NCI-H526 treated with DMSO at 0.1 percent for 48 hours (cell line): ENCODE measurements around the gene IL19.
A peak's percentile ranks its signal among the peaks of the same experiment; 100 is the strongest.
"Not testable (repeated sequence)": the region's sequence is repeated elsewhere in the genome, so short reads cannot be mapped to it uniquely, and the experiment has no call there.

Source experiments
- DNase-seq: peaks from one replicate; lab custom pipeline; 2025; lab: John Stamatoyannopoulos, UW

IL19 gene

GRCh38 chr1:206741142-206741701, 29.4 kb upstream of the IL19 start:
- DNase-seq, result no peak

- DNase-seq, result no peak
Observed at GRCh38 chr1:206742719-206743383, 27.7 kb upstream of the IL19 start.

GRCh38 chr1:206744683-206745082, 25.9 kb upstream of the IL19 start:
- no peak for DNase-seq

DNA sequence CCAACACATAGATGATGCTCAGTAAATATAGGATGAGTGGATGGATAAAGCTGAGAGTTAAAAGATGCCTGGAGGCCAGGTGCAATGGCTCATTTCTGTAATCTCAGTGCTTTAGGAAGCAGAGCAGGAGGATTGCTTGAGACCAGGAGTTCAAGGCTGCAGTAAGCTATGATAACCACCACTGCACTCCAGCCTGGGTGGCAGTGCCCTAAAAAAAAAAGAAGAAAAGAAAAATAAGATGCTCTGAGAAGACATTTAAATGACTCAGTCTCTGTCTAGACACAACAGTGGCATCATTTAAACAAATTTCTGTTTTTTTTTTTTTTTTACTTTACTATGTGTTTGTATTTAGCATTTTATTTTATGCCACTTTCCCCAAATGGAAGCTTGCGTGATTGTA, 25.3 kb upstream of the IL19 start:
- DNase-seq, result no peak

DNA sequence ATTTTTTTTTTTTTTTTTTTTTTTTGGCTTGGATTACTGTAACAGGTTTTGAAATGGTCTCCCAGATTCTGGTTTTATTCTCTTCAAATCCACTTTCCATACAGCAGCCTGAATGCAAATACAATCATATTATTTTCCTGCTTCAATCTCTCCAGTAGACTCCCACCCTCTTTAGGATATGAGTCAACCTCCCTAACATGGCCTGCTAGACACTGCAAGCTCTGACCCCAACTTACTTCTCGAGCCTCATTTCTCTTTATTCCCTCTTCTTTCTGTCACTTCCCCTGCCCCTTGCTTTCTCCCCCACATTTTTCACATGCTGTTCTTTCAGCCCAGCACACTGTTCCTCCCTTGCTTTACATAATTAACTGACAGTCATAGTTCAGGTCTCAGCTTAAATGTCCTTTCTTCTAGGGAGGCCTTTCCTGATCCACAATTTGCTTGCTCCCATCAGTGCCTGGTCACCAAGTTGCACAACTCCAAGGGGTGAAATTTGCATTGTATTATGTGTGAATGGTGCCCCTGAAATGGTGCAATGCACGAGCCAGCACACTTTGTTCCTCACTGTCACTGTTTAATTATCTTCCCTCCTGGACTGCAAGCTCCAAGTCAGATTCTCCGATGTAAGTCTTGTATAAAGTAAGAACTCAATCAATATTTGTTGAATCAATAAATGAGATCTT, 22.1 kb upstream of the IL19 start:
- DNase-seq, result peak; percentile 23

DNA sequence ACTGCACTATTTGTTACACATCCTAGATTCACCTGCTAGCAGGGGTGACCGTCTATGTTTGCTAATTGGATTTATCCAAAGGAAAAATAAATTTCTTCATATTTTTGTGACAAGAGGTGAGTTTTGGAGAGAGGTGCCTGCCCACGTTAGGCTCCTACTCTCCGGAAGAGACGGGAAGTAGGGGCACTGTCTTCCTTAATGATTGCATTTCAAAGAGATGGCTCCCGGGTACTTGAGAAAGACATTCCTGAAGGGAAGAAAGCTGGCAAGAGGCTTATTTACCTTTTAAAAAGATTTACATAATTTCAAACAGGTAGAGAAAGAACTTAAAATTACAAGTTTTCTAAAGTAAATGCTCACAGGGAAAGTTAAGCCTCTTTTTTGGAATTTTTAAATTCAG, 18.7 kb upstream of the IL19 start:
- no peak for DNase-seq

DNA sequence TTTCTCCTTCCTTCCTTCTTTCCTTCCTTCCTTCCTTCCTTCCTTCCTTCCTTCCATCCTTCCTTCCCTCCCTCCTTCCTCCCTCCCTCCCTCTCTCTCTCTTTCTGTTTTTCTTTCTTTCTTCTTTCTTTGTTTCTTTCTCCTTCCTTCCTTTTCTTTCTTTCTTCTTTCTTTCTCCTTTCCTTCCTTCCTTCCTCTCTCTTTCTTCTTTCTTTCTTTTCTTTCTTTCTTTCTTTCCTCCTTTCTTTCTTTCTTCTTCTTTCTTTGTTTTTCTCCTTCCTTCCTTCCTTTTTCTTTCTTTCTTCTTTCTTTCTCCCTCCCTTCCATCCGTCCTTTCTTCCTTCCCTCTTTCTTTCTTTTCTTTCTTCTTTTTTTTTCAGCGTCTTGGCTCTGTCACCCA, 18.1 kb upstream of the IL19 start:
- no peak for DNase-seq

DNA sequence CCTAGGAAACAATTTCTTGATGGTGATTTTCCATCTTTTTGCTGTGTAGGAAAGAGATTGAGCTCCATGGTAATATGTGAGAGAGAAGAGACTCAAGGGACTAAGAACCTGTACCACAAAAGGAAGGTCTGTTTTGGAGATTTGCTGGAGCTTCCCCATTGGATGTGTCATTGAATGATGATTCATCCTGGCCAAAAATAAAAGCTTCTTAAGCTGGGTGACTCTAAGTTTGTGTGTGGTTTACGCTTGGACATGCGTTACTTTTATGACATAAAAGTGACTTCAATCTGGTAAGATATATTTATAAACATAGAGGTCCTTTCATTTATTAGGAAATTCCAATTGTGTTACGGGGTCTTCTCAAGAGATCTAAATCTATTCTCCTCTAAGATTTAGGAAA, 17.4 kb upstream of the IL19 start:
- DNase-seq, result no peak

DNA sequence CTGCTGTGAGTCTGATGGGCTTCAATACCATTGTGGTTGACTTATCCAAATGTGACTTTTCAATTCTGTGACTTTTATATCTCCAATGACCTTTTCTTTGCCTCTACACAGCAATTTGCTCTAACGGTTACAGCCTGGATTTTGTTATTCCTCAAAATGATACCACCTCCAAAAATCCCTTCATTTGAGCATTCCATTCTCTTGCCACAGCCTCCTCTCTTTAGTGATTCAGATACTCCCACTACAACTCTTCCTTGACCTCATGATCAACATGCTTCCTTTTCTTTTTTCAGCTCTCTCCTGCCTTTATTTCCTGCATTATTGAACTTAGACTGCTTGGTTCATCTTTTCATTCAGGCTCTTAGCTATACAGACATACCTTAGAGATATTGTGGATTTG, 16.6 kb upstream of the IL19 start:
- DNase-seq, result no peak

DNA sequence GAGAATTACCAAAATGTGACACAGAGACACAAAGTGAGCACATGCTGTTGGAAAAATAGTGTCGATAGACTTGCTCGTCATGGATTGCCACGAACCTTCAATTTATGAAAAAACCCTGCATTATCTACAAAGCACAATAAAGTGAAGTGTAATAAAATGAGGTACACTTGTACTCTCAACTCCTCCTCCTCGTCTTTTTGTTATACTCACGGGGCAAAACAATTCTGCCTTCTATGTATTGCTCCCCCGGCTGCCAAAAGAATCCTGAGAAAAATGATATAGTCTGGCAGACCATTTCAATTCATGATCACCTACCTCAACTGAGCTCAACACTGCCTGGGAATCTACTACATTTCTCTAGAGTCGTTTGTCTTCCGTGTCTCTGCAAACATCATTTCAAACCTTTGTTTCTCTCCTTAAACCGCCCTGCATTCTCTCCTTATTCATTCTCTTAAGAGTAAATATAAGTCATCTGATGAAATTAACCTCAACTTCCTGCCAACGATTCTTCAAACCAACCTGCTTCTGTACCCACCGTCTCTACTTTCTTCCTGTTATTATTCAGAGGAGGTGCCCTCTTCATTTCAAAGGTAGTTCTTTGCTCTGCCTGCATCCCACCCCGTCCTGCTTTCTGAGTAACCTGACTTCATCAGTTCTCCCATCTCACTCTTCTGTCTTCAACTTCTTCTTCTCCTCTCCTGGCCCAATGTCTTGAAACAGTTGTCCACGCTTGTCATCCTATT, 12.9 kb upstream of the IL19 start:
- no peak for DNase-seq

- no peak for DNase-seq
Observed at GRCh38 chr1:206760590-206760989, 10.0 kb upstream of the IL19 start.

DNA sequence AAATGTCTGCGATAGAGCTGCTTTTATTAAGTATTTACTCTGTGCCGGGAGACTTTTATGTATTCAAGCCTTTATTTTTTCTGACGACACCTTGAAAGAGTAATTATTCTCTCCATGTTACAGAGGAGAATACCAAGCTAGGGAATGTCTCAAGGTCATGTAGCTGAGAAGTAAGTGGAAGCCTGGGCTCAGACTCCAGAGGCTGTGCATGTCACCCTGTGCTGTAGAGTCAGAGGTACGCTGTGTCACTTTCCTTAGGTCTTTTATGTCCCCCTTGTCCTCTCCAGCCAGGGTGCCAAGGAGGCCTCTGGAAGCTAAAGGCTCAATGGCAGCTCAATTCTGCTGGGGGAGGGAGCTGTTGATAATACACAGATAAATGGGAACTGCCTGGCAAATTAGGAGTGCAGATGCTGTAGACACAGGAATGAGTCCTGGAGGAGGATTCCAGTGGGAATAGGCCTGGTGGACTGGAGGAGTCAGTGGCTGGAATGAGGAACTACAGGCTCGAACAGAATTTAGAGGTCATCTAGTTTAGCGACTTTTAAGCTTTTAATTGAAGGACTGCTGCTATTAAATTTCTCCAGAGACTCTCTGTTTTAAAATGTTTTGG, 9.3 kb upstream of the IL19 start:
- no peak for DNase-seq

- DNase-seq, result not testable (repeated sequence)
Observed at GRCh38 chr1:206762741-206763364, 7.7 kb upstream of the IL19 start.

GRCh38 chr1:206765771-206766170, 4.8 kb upstream of the IL19 start:
- not testable (repeated sequence) for DNase-seq

GRCh38 chr1:206766251-206766856, 4.2 kb upstream of the IL19 start:
- no peak for DNase-seq

DNA sequence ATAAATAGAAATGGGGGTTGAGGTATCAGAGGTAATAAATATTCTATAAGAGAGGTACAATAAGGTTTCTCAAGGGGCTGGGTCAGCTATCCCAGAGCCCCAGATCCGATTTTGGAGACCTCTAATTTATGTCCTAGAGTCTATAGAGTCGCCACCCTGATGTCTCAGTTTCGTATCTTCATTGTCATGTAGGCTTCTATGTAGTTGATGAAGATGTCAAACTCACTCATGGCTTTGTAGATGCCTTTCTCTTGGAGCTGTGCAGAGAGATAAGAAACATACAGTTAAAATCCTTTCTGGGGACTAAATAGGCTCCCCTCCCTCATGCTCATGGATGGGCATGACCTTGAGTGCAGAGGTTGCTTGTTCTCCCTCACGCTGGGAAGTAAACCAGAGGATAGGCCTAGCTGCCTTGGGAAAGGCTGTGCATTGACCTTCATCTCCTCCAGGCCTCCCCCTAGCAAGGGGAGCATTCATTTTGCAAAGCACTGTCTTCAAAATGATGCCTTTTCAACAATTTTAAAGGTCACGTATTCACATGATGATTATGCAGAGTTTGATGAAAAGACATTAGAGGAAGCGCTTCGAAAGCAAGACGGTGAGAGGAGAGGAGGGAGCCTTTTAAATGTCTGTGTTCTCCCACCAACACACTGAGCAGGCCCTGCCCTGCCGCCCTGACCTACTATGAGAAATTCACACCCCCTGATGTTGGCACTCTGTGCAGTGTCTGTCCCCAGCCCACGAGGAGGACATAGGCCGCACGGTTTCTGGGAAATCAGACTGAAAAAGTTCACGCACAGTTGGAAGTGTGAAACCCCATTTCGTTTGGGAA, 1.9 kb upstream of the IL19 start:
- DNase-seq, result no peak

- no peak for DNase-seq
Observed at GRCh38 chr1:206769304-206769731, 1.3 kb upstream of the IL19 start.

- DNase-seq, result no peak
Observed at GRCh38 chr1:206771338-206771692, 742 bp downstream of the IL19 start.

GRCh38 chr1:206772243-206772937, 1.8 kb downstream of the IL19 start, which contains the start of gene IL10:
IL10 (minus strand) TSS chr1:206772494; CDS start chr1:206772435, 59 bp downstream.
- no peak for DNase-seq

- no peak for DNase-seq
Observed at GRCh38 chr1:206774093-206774492, 3.5 kb downstream of the IL19 start.
